HCT116 (cell line): ENCODE measurements around the gene ATOH8. TPM values are rescaled to one million over a fixed set of nuclear protein-coding genes. Genes with fewer than 3 reads are reported as not detected.

Experiments
- ATAC-seq: fragments of 200-7000 bp; cut with Tn5 transposase; 2 replicates; pipeline ENCODE4 v1.9.1; 2020; ENCODE audit warnings: mild to moderate bottlenecking, moderate library complexity
- BruUV-seq: library from RNA; stranded (reverse); fragments of 400-500 nt; replicated peaks from 2 replicates; lab custom pipeline; 2021; lab: Mats Ljungman, UMichigan
- CTCF ChIA-PET: fragments of 300-600 bp; sonication (Branson Sonifier 250); formaldehyde crosslinking; loops from one replicate; lab custom pipeline; 2021; ENCODE audit warnings: antibody characterized with exemption; lab: Charles Lee
- POLR2A ChIA-PET: fragments of 300-600, 350-600 bp; sonication (Branson Sonifier 250); formaldehyde crosslinking; loops from one replicate; lab custom pipeline; 2021; ENCODE audit warnings: antibody characterized with exemption; lab: Charles Lee
- RAD21 ChIA-PET, 2 experiments: fragments of 300-600 bp; sonication (Branson Sonifier 250); formaldehyde crosslinking; loops; one replicate each; lab custom pipeline; 2023; ENCODE audit warnings: low total read pairs in 2 of 2; ENCODE audit not compliant: uncharacterized antibody in 2 of 2, unreplicated experiment in 2 of 2, low non-redundant PET in 1 of 2; lab: Charles Lee
- DNase-seq: peaks from one replicate; pipeline ENCODE4 v3.0.0-alpha.2; 2010; ENCODE audit warnings: low read depth, low spot score
- H2AFZ ChIP-seq: fragments of 200-600 bp; shearing (Covaris generic), sonication (generic); 2 replicates; pipeline ENCODE4 v1.6.1; 2017; ENCODE audit warnings: low read depth, mixed run types, mixed read lengths, antibody characterized with exemption, low read length; ENCODE audit not compliant: poor library complexity, severe bottlenecking
- H3K27ac ChIP-seq: 2 replicates; pipeline ENCODE4 v1.5.1; 2012; ENCODE audit warnings: low read depth, low read length
- H3K27me3 ChIP-seq: fragments of 200-600 bp; sonication (generic); 2 replicates; pipeline ENCODE4 v1.6.1; 2016; ENCODE audit warnings: mixed run types, low read length, mixed read lengths; ENCODE audit not compliant: insufficient read depth
- H3K36me3 ChIP-seq, 2 experiments: fragments of 200-500 bp in 1 of 2; fragments of 200-600 bp in 1 of 2; sonication (Bioruptor generic) in 1 of 2; sonication (generic) in 1 of 2; 2 replicates each; pipeline versions ENCODE4 v1.5.1 to v1.6.1; 2014 to 2016; ENCODE audit warnings: low read length in 2 of 2, inconsistent platforms in 1 of 2, mixed read lengths in 1 of 2, mixed run types in 1 of 2; ENCODE audit not compliant: insufficient read depth in 2 of 2, control insufficient read depth in 1 of 2
- H3K4me1 ChIP-seq, 2 experiments: fragments of 200-600 bp in 1 of 2; sonication (generic) in 1 of 2; 2 replicates each; pipeline versions ENCODE4 v1.5.1 to v1.6.1; 2012 to 2017; ENCODE audit warnings: low read length in 2 of 2, inconsistent platforms in 1 of 2, mild to moderate bottlenecking in 1 of 2, mixed read lengths in 1 of 2, mixed run types in 1 of 2, moderate library complexity in 1 of 2; ENCODE audit not compliant: insufficient read depth in 2 of 2, control insufficient read depth in 1 of 2
- H3K4me2 ChIP-seq: fragments of 200-600 bp; sonication (generic); 2 replicates; pipeline ENCODE4 v1.6.1; 2017; ENCODE audit warnings: mixed run types, low read length, mixed read lengths
- H3K4me3 ChIP-seq, 2 experiments: fragments of 200-600 bp in 1 of 2; sonication (generic) in 1 of 2; replicated peaks in 1 of 2; 2 replicates each; pipeline ENCODE4 v1.5.1; 2011 to 2016; ENCODE audit warnings: low read length in 2 of 2, control low read depth in 1 of 2, low read depth in 1 of 2, mild to moderate bottlenecking in 1 of 2, mixed read lengths in 1 of 2, mixed run types in 1 of 2
- H3K79me2 ChIP-seq: fragments of 200-600 bp; sonication (generic); 2 replicates; pipeline ENCODE4 v1.6.1; 2017; ENCODE audit warnings: mild to moderate bottlenecking, mixed run types, low read length, moderate library complexity, mixed read lengths; ENCODE audit not compliant: insufficient read depth
- H3K9ac ChIP-seq: fragments of 200-600 bp; sonication (generic); 2 replicates; pipeline ENCODE4 v1.6.1; 2016; ENCODE audit warnings: low read length, mixed read lengths
- H3K9me2 ChIP-seq: fragments of 200-600 bp; sonication (generic), shearing (Covaris generic); 2 replicates; pipeline ENCODE4 v1.6.1; 2017; ENCODE audit warnings: mixed run types, mild to moderate bottlenecking, moderate library complexity; ENCODE audit not compliant: insufficient read depth
- H3K9me3 ChIP-seq, 2 experiments: fragments of 200-500 bp in 1 of 2; fragments of 200-600 bp in 1 of 2; sonication (Bioruptor generic) in 1 of 2; sonication (generic) in 1 of 2; 2 replicates each; pipeline ENCODE4 v1.6.1; 2014 to 2017; ENCODE audit warnings: low read length in 2 of 2, mixed read lengths in 2 of 2, inconsistent platforms in 1 of 2, low read depth in 1 of 2, mild to moderate bottlenecking in 1 of 2, mixed run types in 1 of 2, moderate library complexity in 1 of 2; ENCODE audit not compliant: control insufficient read depth in 1 of 2, insufficient read depth in 1 of 2
- H4K20me1 ChIP-seq: fragments of 200-600 bp; sonication (generic), shearing (Covaris generic); 2 replicates; pipeline ENCODE4 v1.6.1; 2017; ENCODE audit warnings: mixed run types, mild to moderate bottlenecking, moderate library complexity; ENCODE audit not compliant: insufficient read depth
- CBX3 ChIP-seq: IDR thresholded peaks from 2 replicates; pipeline ENCODE4 v1.6.1; 2012; ENCODE audit warnings: low read depth
- EGR1 ChIP-seq: IDR thresholded peaks from 2 replicates; pipeline ENCODE4 v1.6.1; 2012; ENCODE audit warnings: low read depth
- EZH2phosphoT487 ChIP-seq: fragments of 200-600 bp; IDR thresholded peaks from 2 replicates; pipeline ENCODE4 v1.6.1; 2018; ENCODE audit warnings: antibody characterized with exemption, borderline replicate concordance
- JUND ChIP-seq: IDR thresholded peaks from 2 replicates; pipeline ENCODE4 v1.6.1; 2012
- RAD21 ChIP-seq: IDR thresholded peaks from 2 replicates; pipeline ENCODE4 v1.6.1; 2012; ENCODE audit warnings: low read depth, mild to moderate bottlenecking
- SIN3A ChIP-seq: IDR thresholded peaks from 2 replicates; pipeline ENCODE4 v1.6.1; 2012; ENCODE audit warnings: low read depth
- YY1 ChIP-seq: IDR thresholded peaks from 2 replicates; pipeline ENCODE4 v1.6.1; 2011; ENCODE audit warnings: low read length, low read depth, moderate library complexity, mild to moderate bottlenecking; ENCODE audit not compliant: insufficient replicate concordance; ENCODE audit errors: extremely low read depth
- ZFX ChIP-seq: fragments of 450-650 bp; IDR thresholded peaks from 2 replicates; pipeline ENCODE4 v1.6.1; 2017
- intact Hi-C: fragments of 100-400 bp; cut with micrococcal nuclease; formaldehyde crosslinking; loops from 2 replicates; pipeline ENCODE4 v1.10.0; 2022
- total RNA-seq: library from RNA; stranded (reverse); gene quantifications from one replicate; pipeline ENCODE4 v1.2.1, GENCODE V29; 2021; ENCODE audit not compliant: unreplicated experiment
- TF ChIP-seq, protein P1 (sequence below): IDR thresholded peaks from 2 replicates; pipeline ENCODE4 v1.6.1; 2012; ENCODE audit warnings: low read depth

The ATOH8 gene
- total RNA-seq, 1 experiment from 2014 or later = 0.74 TPM

GRCh38 chr2:85744055-85744454, 9.7 kb upstream of the ATOH8 start:
- TF ChIP-seq EGR1 (no peak), EZH2phosphoT487 (no peak), RAD21 (no peak), CBX3 (no peak), ZFX (no peak), JUND (no peak)
- peak overlapping the region; percentile 63; the same call in 1 of the 2 replicates for H3K4me2 ChIP-seq
- no peak for ATAC-seq
- intact Hi-C loops = no loop called here
- no peaks in the 10 kb centered on the region for H3K79me2 ChIP-seq
- H3K9ac ChIP-seq = no peak overlapping the region
- ChIA-PET POLR2A (no interaction called here), RAD21 (no interaction called here), CTCF (interaction anchor here (2.4 kb wide), 1 partner anchor 15 kb away, joined by 6 read pairs; no protein-coding TSS in a partner anchor)
- no peak for DNase-seq
- peaks cover 6% of the 10 kb centered on the region; the same call in 1 of the 2 replicates for H3K27me3 ChIP-seq
- H3K4me1 ChIP-seq = peaks cover 33 to 40% of the 10 kb centered on the region in 2 experiments
- H3K27ac ChIP-seq = no peak overlapping the region
- BruUV-seq = no TSS peak
- H3K36me3 ChIP-seq = no peaks in the 10 kb centered on the region
- no peaks in the 10 kb centered on the region for H4K20me1 ChIP-seq
- H2AFZ ChIP-seq = no peak overlapping the region
- H3K4me3 ChIP-seq = no peak overlapping the region
- no peaks in the 10 kb centered on the region for H3K9me2 ChIP-seq
- H3K9me3 ChIP-seq = no peaks in the 10 kb centered on the region

DNA sequence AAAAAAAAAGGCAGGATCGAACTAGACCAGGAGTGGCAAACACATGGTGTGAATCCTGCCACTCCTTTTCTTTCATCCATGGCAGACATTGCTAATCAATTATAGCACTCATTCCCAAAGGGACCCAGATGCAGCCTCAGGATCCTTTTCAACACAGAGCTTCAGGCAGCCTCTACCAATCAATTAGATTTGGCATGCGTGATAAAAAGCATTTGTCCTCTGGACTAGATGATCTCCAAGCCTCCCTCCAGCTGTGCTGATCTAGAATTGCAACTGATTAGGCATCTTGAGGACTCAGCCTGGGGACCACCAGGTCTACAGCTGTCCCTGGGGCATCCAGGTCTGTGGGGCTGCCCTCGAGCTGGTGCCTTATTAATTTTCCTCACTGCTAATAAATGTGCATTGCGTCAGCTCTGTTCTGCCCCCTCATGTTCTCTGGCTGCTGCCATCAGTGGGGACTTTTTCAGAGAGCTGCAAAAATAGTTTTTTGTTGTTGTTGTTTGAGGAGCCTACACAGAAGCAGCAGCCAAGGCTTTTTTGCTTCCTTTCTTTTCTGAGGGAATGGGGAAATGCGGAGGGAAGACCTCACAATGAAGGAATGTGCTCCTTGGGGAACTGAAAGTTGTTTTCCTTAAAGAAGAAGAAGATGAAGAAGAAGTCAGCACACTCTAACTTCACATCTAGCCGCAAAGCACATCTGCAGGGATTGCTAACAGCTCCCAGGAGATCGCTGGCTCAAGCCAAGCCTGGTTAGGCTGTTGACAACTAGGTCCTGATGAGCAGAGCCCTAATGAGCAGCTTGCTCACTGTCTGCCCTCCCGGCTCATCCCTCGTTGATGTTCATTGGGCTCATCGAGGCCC, 8.8 kb upstream of the ATOH8 start:
- peaks cover 33 to 43% of the 10 kb centered on the region in 2 experiments for H3K4me1 ChIP-seq
- H3K9ac ChIP-seq = no peak overlapping the region
- H3K4me3 ChIP-seq = no peak overlapping the region
- no peaks in the 10 kb centered on the region for H3K9me3 ChIP-seq
- ChIA-PET RAD21 (interaction anchor here in 1 of 2 experiments (1.0 kb wide), 1 partner anchor 69 kb away, joined by 4 read pairs; no protein-coding TSS in a partner anchor), POLR2A (no interaction called here), CTCF (interaction anchor here (2.4 kb wide), 1 partner anchor 16 kb away, joined by 6 read pairs; no protein-coding TSS in a partner anchor)
- no peak overlapping the region for H2AFZ ChIP-seq
- intact Hi-C loops = no loop called here
- DNase-seq (no peak), ATAC-seq (no peak)
- H3K9me2 ChIP-seq = no peaks in the 10 kb centered on the region
- no peak overlapping the region for H3K27ac ChIP-seq
- BruUV-seq = no TSS peak
- H3K4me2 ChIP-seq = no peak overlapping the region
- H3K27me3 ChIP-seq = peaks cover 6% of the 10 kb centered on the region; the same call in 1 of the 2 replicates
- H4K20me1 ChIP-seq = no peaks in the 10 kb centered on the region
- H3K36me3 ChIP-seq = no peaks in the 10 kb centered on the region
- no peaks in the 10 kb centered on the region for H3K79me2 ChIP-seq
- TF ChIP-seq, protein P1, sequence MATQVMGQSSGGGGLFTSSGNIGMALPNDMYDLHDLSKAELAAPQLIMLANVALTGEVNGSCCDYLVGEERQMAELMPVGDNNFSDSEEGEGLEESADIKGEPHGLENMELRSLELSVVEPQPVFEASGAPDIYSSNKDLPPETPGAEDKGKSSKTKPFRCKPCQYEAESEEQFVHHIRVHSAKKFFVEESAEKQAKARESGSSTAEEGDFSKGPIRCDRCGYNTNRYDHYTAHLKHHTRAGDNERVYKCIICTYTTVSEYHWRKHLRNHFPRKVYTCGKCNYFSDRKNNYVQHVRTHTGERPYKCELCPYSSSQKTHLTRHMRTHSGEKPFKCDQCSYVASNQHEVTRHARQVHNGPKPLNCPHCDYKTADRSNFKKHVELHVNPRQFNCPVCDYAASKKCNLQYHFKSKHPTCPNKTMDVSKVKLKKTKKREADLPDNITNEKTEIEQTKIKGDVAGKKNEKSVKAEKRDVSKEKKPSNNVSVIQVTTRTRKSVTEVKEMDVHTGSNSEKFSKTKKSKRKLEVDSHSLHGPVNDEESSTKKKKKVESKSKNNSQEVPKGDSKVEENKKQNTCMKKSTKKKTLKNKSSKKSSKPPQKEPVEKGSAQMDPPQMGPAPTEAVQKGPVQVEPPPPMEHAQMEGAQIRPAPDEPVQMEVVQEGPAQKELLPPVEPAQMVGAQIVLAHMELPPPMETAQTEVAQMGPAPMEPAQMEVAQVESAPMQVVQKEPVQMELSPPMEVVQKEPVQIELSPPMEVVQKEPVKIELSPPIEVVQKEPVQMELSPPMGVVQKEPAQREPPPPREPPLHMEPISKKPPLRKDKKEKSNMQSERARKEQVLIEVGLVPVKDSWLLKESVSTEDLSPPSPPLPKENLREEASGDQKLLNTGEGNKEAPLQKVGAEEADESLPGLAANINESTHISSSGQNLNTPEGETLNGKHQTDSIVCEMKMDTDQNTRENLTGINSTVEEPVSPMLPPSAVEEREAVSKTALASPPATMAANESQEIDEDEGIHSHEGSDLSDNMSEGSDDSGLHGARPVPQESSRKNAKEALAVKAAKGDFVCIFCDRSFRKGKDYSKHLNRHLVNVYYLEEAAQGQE = no peak
- TF ChIP-seq YY1 (no peak), EGR1 (no peak), SIN3A (no peak)
